ENCODE data around the gene PKD2L2. TPM values are rescaled to one million over a fixed set of nuclear protein-coding genes. Genes with fewer than 3 reads are reported as not detected.
"Not testable (repeated sequence)": the region's sequence is repeated elsewhere in the genome, so short reads cannot be mapped to it uniquely, and the experiment has no call there.

Gene PKD2L2
- total RNA-seq, 6 donors from 2014 or later, result not detected

GRCh38 chr5:137935694-137936093 is 46.4 kb downstream of the PKD2L2 start:
- ATAC-seq (ENCODE audit: low FRiP score in 2 of 2) (no peak), DNase-seq (no peak)
- H3K4me1 ChIP-seq, result no peaks in the 10 kb centered on the region
- no peak overlapping the region for H3K4me3 ChIP-seq
- H3K27me3 ChIP-seq, result no peaks in the 10 kb centered on the region
- no peak for TF ChIP-seq POLR2AphosphoS5 (IDR thresholded peaks at IDR 0.05)
- no peak for TF ChIP-seq CTCF (IDR thresholded peaks at IDR 0.05)
- no peak for TF ChIP-seq EP300 (IDR thresholded peaks at IDR 0.05)
- no peak for TF ChIP-seq POLR2A (IDR thresholded peaks at IDR 0.05)
- H3K27ac ChIP-seq, result no peak overlapping the region
- 87 to 89% methylated on average over 3 of the region's 3 CpGs for WGBS, 2 donors
- H3K36me3 ChIP-seq, result peaks cover 15 to 38% (median 23%) of the 10 kb centered on the region in 4 donors
- H3K9me3 ChIP-seq, result no peaks in the 10 kb centered on the region

- Histone ChIP-seq H3K36me3 (peaks cover 34 to 63% (median 43%) of the 10 kb centered on the region in 4 donors), H3K4me3 (no peak overlapping the region), H3K27ac (no peak overlapping the region), H3K27me3 (no peaks in the 10 kb centered on the region), H3K4me1 (no peaks in the 10 kb centered on the region), H3K9me3 (no peaks in the 10 kb centered on the region)
- 50 to 76% methylated on average over 1 of the region's 1 CpG for WGBS, 2 donors
- DNase-seq (no peak), ATAC-seq (ENCODE audit: low FRiP score in 2 of 2) (no peak)
- no peak for TF ChIP-seq POLR2AphosphoS5 (IDR thresholded peaks at IDR 0.05)
- no peak for TF ChIP-seq EP300 (IDR thresholded peaks at IDR 0.05)
- no peak for TF ChIP-seq CTCF (IDR thresholded peaks at IDR 0.05)
- no peak for TF ChIP-seq POLR2A (IDR thresholded peaks at IDR 0.05)
These were observed 48.9 kb downstream of the PKD2L2 start for GRCh38 chr5:137937994-137938750.

- no peak for ATAC-seq (ENCODE audit: low FRiP score in 2 of 2)
- Histone ChIP-seq H3K27me3 (no peaks in the 10 kb centered on the region), H3K9me3 (no peaks in the 10 kb centered on the region), H3K36me3 (peaks cover 34 to 69% (median 43%) of the 10 kb centered on the region in 4 donors), H3K27ac (no peak overlapping the region), H3K4me3 (no peak overlapping the region), H3K4me1 (no peaks in the 10 kb centered on the region)
- whole genome bisulfite sequencing, 2 donors, result 92 to 94% methylated on average over 1 of the region's 1 CpG
- DNase-seq, result no peak
- no peak for TF ChIP-seq POLR2A (IDR thresholded peaks at IDR 0.05)
- no peak for TF ChIP-seq CTCF (IDR thresholded peaks at IDR 0.05)
- TF ChIP-seq EP300 (IDR thresholded peaks at IDR 0.05), result no peak
- no peak for TF ChIP-seq POLR2AphosphoS5 (IDR thresholded peaks at IDR 0.05)
These were observed 49.5 kb downstream of the PKD2L2 start for GRCh38 chr5:137938751-137939143.

GRCh38 chr5:137939331-137939730 is 50.1 kb downstream of the PKD2L2 start:
- Histone ChIP-seq H3K9me3 (no peaks in the 10 kb centered on the region), H3K4me3 (no peak overlapping the region), H3K4me1 (no peaks in the 10 kb centered on the region), H3K27ac (no peak overlapping the region), H3K36me3 (peaks cover 34 to 75% (median 46%) of the 10 kb centered on the region in 4 donors), H3K27me3 (no peaks in the 10 kb centered on the region)
- no peak for DNase-seq
- 80 to 82% methylated on average over 7 of the region's 7 CpGs for WGBS, 2 donors
- ATAC-seq (ENCODE audit: low FRiP score in 2 of 2), result no peak
- no peak for TF ChIP-seq POLR2AphosphoS5 (IDR thresholded peaks at IDR 0.05)
- TF ChIP-seq EP300 (IDR thresholded peaks at IDR 0.05), result no peak
- TF ChIP-seq CTCF (IDR thresholded peaks at IDR 0.05), result no peak
- TF ChIP-seq POLR2A (IDR thresholded peaks at IDR 0.05), result no peak

- not testable (repeated sequence) for DNase-seq; H3K4me3 ChIP-seq; H3K27me3 ChIP-seq; H3K4me1 ChIP-seq; H3K9me3 ChIP-seq; H3K27ac ChIP-seq; ATAC-seq (ENCODE audit: low FRiP score in 2 of 2)
- peaks cover 42 to 100% (median 67%) of the 10 kb centered on the region in 4 donors for H3K36me3 ChIP-seq
- WGBS, 2 donors, result 96 to 100% methylated on average over 4 of the region's 4 CpGs
These were observed 55.0 kb downstream of the PKD2L2 start for GRCh38 chr5:137944280-137944679.

All from upper lobe of left lung (tissue), 6 donors.